ENCODE results near the gene IQCN.

The IQCN gene

DNA sequence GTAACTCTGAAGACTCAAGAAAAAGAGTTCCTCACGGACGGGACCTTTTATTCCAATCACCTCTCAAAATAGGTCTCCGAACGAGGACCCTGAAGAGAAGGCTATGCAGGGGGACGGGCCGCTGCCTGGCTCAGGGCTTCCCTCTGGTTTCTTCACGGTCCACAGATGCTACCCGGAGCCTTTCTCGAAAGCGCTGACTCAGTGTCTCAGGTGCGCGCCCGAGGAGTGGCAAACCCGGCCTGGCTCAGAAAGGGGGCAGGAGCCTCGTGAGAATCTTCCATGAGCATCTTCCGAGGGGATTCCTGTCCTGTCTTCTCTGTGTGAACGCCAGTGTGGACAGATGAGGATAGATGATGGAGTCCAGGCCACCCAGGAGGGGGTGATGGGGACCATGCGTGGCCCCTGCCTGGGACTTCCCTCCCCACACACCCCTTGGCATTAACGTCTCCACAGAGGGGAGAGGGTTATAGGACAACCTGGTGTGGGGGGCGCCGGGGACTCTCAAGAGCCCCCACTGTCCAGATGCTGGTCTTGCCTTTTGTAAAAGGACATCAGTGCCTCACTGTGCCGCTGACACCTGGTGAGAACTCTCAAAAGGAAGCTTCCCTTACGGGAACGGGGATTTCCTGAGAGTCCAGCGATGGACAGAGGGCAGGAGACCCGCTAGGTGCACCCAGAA, 32.1 kb upstream of the IQCN start:
- DNase-seq, result no peak

DNA sequence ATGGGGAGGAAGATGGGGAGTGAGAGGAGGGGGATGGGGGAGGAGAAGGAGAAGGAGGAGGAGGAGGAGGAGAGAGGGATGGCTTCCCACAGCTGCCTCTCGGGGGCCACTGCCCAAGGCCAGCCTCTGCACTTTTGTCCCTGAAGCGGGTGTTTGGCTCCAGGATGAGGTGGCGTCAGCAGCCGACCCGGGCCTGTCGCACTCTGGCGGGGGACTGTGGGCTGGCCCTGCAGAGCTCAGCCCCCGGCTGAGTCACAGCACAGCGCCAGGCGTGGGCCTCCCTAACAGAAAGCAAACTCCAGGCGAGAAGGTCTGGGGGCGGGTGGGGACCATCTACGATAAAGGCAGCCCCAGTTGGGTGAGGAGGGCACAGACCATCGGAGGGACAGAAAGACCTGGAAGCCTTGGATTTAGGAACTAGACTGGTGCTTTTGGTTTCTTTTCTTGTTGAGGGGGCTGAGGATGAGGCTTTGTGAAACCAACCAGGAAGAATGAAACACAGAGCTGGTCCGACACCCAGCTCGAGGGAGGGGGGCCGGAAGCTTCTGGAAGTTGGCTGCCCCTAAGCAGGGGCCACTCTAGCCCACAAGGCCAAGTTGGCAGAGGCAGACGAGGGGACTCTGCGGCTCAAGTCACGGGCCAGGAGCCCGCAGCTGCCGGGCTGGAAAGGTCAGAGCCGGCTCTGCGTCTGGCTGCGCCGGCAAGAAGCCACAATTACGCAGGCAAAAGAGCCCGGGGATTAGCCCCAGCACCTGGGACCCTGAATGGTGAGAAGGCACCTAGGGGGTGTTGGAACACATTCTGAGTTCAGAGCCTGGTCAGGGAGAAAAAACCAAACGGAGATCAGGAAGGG, 30.4 kb upstream of the IQCN start:
- peak; percentile 86 for DNase-seq

DNA sequence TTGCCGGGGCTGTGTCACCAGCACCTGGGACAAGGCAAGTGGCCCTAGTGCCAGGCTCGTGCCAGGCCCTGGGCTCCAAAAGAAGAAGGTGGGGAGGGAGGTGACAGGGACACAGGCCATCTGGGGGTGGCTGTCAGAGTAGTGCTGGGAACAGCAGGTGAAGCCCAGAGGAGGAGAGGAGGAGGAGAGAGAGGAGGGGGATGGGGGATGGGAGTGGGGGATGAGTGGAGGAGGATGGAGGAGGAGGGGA, 29.9 kb upstream of the IQCN start:
- DNase-seq, result no peak

DNA sequence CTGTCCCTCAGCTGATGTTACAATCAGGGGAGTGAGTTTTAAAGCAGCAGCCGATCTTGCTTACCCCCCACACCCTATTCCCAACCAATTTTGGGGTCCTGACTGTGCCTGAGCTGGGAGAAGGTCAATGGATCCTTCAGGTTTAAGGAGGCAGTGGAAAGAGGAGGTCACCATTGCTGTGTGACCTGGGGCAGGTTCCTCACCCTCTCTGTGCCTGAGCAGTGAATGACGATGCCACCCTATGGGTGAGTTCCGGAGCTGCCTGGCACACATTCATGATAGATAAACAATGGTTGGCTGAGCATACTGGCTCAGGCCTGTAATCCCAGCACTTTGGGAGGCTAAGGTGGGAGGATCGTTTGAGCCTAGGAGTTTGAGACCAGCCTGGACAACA, 27.5 kb upstream of the IQCN start:
- no peak for DNase-seq

DNA sequence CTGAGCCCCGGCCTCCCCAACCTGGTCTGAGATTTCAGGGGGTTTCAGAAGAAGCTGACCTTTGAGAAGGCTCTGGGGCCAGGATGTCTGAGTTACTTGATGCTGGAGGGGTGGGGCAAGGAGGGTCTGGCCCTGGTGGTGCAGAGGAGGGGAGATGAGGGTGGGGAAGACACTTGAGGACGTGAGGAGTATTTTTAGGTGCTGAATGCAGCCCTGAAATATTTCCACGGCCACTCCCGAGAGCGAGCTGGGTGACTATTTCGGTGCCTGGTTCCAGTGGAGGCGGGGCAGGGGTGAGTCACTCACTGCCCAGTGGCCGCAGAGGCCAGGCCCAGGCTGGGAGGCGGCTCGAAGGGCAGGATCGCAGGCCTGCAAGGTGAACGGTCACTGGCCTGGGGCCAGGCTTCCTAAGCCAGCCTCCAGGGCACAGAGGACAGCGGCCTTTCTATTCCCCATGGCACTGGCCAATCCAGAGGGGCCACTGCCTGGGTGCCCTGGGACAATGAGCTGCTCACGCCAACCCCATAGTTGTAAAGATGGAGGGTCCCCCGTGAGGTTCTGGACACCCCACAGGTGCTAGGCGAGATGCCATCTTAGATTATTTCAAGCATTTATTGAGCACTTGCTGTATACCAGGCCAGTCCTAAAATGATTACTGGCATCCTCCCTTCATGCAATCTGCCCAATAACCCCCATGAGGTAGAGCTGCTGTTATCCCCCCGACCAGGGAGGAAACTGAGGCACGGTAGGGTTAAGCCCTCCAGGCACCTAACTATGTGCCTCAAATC, 26.9 kb upstream of the IQCN start:
- no peak for DNase-seq

DNA sequence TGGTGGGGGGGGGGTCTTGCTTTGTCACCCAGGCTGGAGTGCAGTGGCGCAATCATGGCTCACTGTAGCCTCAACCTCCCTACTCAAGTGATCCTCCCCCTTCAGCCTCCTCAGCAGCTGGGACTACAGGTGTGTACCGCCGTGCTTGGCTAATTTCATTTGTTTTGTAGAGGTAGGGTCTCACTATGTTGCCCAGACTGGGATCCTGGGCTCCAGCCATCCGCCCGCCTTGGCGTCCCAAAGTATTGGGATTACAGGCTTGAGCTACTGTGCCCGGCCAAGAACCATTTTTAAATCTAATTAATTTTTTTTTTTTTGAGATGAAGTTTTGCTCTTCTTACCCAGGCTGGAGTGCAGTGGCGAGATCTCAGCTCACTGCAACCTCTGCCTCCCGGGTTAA, 25.4 kb upstream of the IQCN start:
- no peak for DNase-seq

DNA sequence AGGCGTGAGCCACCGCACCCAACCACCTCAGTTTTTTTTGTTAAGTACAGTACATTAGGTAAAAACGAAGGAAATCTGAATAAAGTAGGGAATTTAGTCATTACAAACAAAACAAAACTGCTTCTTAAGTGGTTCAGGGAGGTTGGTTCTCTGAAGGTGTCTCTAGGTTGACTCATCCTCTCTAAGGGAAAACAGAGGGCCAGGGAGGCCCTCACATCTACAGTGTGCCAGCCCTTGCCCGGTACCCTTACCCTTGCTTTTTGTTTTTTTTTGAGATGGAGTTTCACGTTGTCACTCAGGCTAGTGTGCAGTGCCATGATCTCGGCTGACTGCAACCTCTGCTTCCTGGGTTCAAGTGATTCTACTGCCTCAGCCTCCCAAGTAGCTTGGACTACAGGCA, 24.3 kb upstream of the IQCN start:
- DNase-seq, result no peak

DNA sequence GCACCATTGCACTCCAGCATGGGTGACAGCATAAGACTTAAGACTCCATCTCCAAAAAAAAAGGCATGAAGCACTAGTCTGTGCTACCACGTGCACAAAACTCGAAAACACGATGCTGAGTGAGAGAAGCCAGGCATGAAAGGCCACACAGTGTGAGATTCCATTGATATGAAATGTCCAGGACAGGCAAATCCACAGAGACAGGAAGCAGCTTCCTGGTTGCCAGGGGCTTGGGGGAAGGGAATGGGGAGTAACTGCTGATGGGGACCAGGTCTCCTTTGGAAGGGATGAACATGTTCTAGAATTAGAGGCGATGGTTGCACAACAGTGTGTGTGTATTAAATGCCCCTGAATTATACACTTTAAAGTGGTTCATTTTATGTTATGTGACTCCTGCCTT, 23.1 kb upstream of the IQCN start:
- DNase-seq, result no peak

DNA sequence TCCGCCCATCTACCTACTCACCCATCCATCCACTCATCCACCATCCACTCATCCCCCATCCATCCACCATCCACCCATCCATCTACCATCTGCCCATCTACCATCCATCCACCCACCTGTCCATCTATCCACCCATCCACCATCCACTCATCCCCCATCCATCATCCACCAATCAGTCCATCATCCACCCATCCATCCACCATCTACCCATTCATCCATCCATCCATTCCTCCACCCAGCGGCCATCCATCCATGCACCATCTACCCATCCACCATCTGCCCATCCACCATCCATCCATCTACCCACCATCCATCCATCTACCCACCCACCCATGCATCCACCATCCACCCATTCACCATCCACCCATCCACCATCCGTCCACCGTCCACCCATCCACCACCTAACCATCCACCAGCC, 20.8 kb upstream of the IQCN start:
- DNase-seq, result no peak

DNA sequence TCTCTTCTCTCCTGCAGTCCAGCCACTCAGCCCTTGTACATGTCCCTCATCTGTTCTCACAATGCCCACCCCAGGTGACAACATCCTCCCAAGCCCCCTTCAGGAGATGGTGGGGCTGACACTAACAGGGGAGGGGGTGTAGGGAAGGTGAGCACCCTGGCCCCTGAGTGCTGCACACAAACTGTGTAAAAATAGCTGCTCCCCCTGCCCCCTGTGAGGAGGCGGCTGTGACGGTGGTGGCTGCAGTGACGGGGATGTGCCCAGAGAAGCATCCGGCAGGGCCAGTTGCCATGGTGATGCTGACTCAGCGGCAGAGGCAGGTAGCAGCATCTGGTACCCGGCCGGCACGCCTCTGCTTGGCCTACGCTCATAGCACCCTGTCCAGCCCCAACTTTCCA, 20.2 kb upstream of the IQCN start:
- peak; percentile 95 for DNase-seq

DNA sequence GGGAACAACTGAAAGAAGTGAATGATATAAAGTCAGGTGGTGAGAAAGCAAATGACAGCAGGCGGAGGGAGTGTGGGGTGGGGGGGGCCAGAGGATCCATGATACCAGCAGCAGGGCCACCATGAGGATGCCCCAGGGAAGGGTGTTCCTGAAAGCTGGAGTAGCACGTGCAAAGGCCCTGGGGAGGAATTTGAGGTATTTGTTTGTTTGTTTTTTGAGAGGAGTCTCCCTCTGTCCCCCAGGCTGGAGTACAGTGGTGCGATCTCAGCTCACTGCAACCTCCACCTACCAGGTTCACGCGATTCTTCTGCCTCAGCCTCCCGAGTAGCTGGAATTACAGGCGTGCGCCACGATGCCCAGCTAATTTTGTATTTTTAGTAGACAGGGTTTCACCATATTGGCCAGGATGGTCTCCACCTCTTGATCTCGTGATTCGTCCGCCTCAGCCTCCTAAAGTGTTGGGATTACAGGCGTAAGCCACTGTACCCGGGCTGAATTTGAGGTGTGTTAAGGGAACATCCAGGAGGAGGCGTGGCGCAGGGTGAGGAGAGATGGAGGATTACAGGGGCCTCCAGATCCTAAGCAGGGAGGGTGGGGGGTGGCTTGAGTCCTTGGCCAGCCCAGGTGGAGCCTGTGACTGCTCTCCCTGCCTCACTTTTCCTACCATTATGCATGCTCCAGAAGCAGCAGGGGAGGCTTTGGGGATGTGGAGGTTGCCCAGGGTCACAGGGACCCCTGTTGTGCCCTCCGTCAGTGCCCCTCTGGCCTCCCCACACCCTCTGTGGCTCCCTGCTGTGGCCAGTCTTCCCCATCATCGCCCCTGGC, 19.6 kb upstream of the IQCN start:
- no peak for DNase-seq

DNA sequence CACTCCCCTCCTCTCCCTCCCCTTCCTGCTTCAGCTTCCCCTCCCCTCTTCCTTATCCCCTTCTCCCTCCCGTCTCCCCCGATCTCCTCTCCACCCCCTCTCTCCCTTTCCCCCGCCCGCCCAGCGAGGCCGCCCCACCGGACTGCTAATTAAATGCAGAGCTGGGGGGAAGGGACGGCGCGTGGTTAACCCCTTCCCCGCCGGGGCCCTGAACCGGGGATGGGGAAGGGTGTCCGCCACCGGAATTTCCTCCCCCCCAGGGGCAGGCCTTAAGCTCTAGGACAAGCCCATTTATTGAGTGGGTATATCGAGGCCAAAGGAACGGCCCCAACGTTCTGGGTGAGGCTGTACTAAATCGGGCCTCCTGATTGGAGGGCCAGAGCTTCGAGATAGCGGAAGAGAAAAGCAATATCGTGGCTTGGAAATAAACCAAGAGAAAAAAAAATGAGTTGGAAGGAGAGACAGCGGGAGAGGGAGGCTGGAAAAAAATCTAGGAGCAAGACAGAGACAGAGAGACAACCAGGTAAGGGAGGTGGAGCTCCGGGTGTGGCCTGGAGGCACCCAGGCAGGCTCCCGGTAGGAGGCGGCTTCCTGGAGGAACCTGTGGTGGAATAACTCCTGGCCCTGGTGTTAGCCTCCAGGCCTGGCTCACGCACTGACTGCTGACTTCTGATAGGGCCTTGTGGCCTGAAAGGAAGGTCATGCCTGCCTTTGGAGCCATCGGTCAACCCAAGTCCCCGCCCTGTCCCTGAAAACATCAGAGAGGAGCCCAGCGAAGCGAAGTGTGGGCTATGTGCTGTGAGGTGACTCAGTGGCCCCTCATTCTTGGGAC, 18.8 kb upstream of the IQCN start:
- peak; percentile 65 for DNase-seq

DNA sequence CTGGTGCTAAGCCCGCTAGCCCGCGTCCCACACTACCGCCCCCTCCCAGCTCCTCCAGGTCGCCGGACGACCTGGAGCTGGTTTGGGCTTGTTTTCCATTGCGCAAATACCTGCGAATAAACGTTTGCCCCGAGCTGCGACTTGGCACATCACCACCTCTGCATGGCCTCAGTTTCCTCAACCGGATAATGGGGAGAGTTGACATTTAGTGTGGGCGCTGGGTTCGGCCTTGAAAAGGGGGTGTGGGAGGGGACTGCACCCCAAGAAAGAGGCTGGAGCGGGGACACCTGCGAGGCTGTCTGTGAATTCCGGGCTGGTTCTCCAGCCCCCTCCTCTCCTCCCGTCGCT, 18.2 kb upstream of the IQCN start:
- DNase-seq, result no peak

DNA sequence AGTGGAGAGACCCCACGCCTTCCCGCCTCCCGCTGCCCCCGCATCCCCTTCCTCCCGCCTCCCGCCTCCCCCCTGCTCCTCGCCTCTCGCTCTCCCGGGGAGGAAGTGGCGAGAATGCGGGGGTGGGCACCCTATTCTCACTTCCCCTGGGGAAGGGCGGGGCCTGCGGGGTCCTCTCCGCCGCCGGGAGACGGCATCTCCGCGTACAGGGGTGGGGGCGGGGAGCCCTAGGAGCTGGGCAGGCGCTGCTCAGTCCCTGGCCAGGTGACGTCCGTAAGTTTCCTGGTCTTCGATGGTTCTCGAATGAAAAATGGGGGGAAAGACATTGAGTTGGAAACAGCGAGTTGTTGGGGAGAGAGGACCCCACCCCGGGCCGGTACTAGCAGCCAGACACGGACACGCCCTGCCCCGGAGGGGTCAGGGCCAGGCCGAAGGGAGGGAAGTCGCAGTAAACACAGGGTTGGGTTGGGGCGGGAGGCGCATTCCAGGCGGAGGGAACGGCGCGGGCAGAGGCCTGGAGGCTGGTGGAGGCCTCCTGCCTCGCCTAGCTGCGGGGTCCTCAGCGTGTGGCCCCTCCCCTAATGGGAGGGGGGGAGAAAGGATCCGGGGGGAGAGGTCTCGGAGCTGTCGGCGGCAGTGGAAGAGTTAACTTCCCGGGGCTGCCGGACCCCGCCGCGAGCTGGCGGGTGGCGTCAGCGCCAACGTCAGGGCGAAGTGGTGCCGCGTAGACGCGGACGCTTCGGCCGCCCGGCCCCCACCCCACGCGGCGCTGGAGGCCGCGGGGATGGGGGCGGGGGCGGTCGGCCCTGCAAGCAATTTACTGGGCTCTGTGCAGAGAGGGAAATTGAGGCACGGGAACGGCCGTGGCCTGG, 17.6 kb upstream of the IQCN start:
- peak; percentile 86 for DNase-seq

DNA sequence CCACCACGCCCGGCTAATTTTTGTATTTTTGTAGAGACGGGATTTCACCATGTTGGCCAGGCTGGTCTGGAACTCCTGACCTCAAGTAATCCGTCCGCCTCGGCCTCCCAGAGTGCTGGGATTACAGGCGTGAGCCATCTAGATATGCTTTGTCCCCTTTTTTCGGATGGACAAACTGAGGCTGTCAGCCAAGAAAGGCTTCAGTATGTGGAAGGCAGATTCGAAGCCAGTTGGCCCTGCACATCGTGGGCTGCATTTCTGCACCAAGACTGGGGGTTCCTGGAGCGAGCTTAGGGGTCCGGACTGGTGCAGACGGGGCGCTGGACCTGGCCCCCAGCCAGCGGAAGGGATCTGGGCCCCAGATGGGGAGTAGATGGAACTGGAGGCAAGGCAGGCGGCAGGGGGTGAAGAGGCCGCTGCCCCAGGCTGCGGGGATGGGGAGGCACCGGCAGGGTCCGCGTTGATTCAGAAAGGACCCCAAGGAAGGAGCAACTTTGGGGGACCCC, 16.8 kb upstream of the IQCN start:
- DNase-seq, result no peak

DNA sequence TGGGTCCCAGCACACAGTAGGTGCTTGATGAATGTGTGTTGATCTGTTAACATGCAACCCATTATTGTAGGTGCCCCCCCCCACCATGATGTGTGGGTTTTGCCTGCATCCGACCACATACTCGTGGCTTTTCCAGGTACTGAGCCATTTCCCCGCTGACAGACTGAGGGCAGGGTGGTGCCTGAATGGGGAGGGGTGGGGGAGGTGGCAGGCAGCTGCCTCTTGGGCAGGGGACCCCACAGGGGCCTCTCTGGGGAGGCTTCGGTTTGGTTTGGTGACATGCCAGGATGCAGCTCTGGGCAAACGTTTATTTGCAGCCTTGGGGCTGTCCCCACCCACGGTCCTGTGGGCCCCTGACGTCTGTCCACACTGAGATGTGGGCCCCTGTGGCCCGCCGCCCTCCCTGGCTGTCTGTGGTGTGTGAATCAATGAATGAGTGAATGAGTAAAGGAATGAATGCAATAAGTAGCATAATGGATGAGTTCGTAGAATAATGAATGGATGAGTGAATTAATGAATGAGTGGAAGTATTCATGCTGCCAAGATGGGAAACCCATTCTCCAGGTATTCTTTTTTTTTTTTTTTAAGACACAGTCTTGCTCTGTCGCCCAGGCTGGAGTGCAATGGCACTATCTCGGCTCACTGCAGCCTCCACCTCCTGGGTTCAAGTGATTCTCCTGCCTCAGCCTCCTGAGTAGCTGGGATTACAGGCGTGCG, 16.2 kb upstream of the IQCN start:
- DNase-seq, result peak; percentile 95

DNA sequence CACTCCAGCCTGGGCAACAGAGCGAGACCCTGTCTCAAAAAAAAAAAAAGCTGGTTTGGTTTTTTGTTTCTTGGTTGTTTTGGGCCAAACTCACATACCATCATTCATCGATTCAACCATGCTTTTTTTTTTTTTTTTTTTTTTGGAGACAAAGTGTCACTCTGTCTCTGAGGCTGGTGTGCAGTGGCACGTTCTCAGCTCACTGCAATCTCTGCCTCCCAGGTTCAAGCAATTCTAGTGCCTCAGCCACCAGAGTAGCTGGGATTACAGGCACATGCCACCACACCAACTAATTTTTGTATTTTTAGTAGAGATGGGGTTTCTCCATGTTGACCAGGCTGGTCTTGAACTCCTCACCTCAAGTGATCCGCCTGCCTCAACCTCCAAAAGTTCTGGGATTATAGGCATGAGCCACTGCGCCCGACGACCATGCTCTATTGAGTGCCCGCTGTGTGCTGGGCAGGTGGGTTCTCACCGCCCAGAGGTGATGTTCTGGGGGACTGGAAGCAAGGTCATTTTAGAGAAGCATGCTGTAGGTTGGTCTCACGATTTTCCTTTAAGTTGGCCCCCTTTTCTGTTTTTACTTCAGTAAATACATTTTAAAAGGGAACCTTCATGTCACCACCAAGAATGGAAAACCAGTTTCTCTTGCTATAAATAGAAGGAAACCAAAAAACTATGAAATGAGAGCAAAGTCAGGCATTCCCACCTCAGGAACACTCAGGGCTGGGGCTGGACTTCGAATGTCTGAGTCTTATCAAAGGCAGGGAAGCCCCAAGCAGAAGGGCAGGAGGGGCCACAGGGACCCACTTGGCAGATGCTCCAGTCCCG, 15.4 kb upstream of the IQCN start:
- DNase-seq, result no peak

DNA sequence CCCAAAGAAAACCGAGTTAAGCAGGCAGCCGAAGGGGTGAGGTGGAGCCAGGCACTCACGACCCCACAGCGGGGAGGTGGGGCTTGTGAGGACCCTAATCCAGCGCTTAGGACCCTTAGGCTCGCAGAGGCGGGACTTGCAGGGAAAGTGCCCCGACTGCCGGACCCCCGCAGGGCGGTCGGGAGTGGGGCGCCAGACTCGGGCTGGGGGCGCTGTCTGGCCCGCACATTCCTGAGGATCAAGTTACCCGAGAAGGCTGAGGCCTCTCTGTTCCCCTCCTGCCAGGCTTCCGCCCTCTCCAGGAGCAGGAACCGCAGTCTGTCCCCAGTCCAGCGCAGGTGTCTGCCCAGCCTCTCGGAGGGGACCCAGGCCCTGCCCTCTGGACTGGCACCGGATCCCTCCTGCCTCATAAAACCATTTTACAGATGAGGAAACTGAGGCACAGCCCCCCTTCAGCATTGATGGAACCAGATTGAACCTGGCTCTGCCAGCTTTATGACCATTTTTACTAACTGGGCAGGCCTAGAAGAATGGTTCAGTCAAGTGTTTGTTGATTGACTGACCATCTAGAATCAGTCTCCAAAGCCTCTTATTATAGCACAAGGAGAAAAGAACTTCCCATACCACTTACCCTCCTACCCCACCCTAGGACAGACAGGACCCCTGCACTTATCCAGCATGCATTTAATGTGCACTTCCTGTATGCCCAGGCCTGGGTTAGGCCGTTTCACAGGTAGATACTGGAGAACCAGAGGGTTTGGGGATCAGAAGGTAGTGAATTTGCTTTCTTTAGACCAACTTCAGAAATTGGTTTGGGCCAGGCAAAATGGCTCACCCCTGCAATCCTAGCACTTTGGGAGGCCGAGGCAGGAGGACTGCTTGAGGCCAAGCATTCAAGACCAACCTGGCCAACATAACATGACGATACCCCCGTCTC, 13.9 kb upstream of the IQCN start:
- DNase-seq, result no peak
